ENCODE measurements around the gene NTM.

- TF ChIP-seq ATF3 (CRISPR knock-in tag; conservative IDR thresholded peaks at IDR 0.05) (no peak), CTCF (IDR thresholded peaks at IDR 0.05) (no peak), TEAD4 (CRISPR knock-in tag; IDR thresholded peaks at IDR 0.05) (no peak), ZNF121 (CRISPR knock-in tag; IDR thresholded peaks at IDR 0.05) (no peak), USF1 (CRISPR knock-in tag; IDR thresholded peaks at IDR 0.05) (no peak), SMAD3 (CRISPR knock-in tag; IDR thresholded peaks at IDR 0.05; ENCODE audit: borderline replicate concordance) (no peak), GABPB1 (CRISPR knock-in tag; IDR thresholded peaks at IDR 0.05) (no peak), CREB1 (CRISPR knock-in tag; IDR thresholded peaks at IDR 0.05) (no peak)
Observed at GRCh38 chr11:131884461-131885073, 514.2 kb downstream of the NTM start.
